Activated T-cell treated with anti-CD3 and anti-CD28 coated beads, Interleukin-2, amount 50 U/mL, for 4 hours (primary cell): Measurements from ENCODE around the gene TSNAX. TPM values are rescaled to one million over a fixed set of nuclear protein-coding genes. Genes with fewer than 3 reads are reported as not detected.
"Not testable (repeated sequence)": the region's sequence is repeated elsewhere in the genome, so short reads cannot be mapped to it uniquely, and the experiment has no call there.

Experiments
- ATAC-seq, 2 donors: fragments of 200-7000 bp; cut with Tn5 transposase; one replicate each; pipeline ENCODE4 v1.10.0; 2021
- DNase-seq: peaks from one replicate; pipeline ENCODE4 v3.0.0-alpha.2; 2020
- H3K27me3 Mint-ChIP-seq: one replicate; pipeline ENCODE4 v1.8.0; 2021; ENCODE audit warnings: low read depth, mixed read lengths
- H3K36me3 Mint-ChIP-seq: one replicate; pipeline ENCODE4 v1.8.0; 2022; ENCODE audit warnings: mixed read lengths; ENCODE audit not compliant: insufficient read depth
- H3K4me1 Mint-ChIP-seq: one replicate; pipeline ENCODE4 v1.8.0; 2021; ENCODE audit warnings: low read depth, mixed read lengths
- H3K4me3 Mint-ChIP-seq: one replicate; pipeline ENCODE4 v1.8.0; 2021; ENCODE audit warnings: mild to moderate bottlenecking, moderate library complexity, mixed read lengths
- H3K9me3 Mint-ChIP-seq: one replicate; pipeline ENCODE4 v1.8.0; 2021; ENCODE audit warnings: mixed read lengths
- total RNA-seq, 3 donors: library from RNA; stranded (reverse); gene quantifications; one replicate each; pipeline ENCODE4 v1.2.1, GENCODE V29; 2021

The TSNAX gene
- total RNA-seq, 3 donors from 2014 or later: 40.6 to 43.3 (median 43.1) TPM

DNA sequence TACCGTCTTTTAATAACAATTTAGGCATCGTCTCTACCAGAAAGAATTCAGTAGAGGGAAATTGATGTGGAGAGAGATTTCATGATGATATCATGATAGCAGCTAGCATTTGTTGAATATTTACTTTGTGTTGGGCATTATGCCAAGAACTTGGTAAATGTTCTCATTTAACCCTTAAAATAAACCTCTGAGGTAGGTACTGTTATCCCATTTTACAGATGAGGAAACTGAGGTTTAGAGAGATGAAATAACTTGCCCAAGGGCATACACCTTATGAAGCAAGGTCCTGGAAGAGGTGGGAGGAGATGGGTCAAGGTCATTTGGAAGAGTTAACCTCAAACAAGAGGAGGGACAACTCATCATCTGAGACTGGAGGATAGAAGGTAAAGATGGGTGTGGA is 34.8 kb downstream of the TSNAX start:
- H3K9me3 Mint-ChIP-seq: peaks cover 3% of the 10 kb centered on the region
- H3K27me3 Mint-ChIP-seq: no peaks in the 10 kb centered on the region
- ATAC-seq (no peak), DNase-seq (no peak)
- H3K4me1 Mint-ChIP-seq: peaks cover 6% of the 10 kb centered on the region
- H3K4me3 Mint-ChIP-seq: no peak overlapping the region
- peaks cover 27% of the 10 kb centered on the region for H3K36me3 Mint-ChIP-seq

DNA sequence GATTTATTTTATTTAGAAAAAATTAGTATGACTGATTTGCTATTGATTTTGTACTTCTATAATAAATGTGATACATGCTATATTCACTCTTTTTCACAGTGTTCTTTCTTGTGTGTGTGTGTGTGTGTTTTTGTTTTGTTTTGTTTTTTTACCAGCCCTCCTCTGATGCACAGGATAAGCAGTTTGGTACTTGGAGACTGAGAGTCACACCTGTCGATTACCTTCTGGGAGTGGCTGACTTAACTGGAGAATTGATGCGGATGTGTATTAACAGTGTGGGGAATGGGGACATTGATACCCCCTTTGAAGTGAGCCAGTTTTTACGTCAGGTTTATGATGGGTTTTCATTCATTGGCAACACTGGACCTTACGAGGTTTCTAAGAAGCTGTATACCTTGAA is 35.9 kb downstream of the TSNAX start:
- H3K9me3 Mint-ChIP-seq: peaks cover 3% of the 10 kb centered on the region
- DNase-seq (no peak), ATAC-seq (no peak)
- H3K36me3 Mint-ChIP-seq: peaks cover 29% of the 10 kb centered on the region
- H3K4me1 Mint-ChIP-seq: peaks cover 4% of the 10 kb centered on the region
- H3K27me3 Mint-ChIP-seq: no peaks in the 10 kb centered on the region
- H3K4me3 Mint-ChIP-seq: no peak overlapping the region

DNA sequence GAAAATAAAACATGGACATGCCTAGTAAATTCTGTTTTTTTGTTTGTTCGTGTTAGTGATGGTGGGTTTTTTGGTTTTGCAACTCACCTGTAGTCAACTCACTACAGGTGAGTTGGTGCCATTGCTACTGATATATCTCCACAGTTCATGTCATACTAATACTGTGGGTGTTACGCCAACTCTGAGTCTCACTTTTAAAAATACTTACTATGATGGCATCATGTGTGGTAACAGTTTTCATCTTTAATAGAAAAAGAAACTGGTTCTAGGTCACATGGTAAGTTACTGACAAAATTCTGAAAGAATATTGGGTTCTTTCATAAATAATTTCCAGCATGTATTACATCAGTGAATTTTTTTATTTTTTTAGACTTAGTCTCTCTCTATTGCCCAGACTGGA is 38.0 kb downstream of the TSNAX start:
- ATAC-seq: peak in 1 of 2 donors; percentile 41

DNA sequence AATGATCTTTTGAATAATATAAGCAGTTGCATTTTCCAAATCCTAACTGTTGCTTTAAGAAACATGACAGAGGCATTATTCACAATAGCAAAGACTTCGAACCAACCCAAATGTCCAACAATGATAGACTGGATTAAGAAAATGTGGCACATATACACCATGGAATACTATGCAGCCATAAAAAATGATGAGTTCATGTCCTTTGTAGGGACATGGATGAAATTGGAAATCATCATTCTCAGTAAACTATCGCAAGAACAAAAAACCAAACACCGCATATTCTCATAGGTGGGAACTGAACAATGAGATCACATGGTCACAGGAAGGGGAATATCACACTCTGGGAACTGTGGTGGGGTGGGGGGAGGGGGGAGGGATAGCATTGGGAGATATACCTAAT is 41.8 kb downstream of the TSNAX start:
- not testable (repeated sequence) for ATAC-seq, H3K27me3 Mint-ChIP-seq, DNase-seq, H3K9me3 Mint-ChIP-seq, H3K4me1 Mint-ChIP-seq, H3K4me3 Mint-ChIP-seq
- peaks cover 21% of the 10 kb centered on the region for H3K36me3 Mint-ChIP-seq

More for the DNA sequence above, 38.0 kb downstream of the TSNAX start:
- H3K4me1 Mint-ChIP-seq: peaks cover 4% of the 10 kb centered on the region
- H3K36me3 Mint-ChIP-seq: peaks cover 33% of the 10 kb centered on the region
- H3K9me3 Mint-ChIP-seq: peaks cover 3% of the 10 kb centered on the region
- H3K27me3 Mint-ChIP-seq: no peaks in the 10 kb centered on the region
- no peak for DNase-seq
- H3K4me3 Mint-ChIP-seq: no peak overlapping the region

DNA sequence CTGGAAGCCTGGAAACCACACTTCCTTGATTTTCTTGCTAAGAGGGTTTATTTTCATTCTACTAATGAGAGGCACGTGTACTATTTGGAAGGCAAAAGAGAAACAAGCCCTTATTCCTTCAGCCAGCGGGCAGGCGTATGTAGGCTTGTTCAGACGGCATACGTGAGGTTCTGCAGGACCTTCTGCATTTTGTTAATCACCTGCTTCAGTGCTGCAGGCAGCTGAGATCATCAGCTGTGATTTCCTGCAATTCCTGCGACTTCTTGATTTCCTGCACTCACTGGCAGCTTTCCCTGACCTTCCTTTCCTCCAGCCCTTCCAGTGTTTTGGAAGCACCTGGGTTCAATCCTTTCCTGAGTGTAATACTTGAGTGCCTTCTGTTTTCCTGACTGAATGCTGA is 43.4 kb downstream of the TSNAX start:
- Mint-ChIP-seq H3K36me3 (peaks cover 18% of the 10 kb centered on the region), H3K27me3 (no peaks in the 10 kb centered on the region)
- no peak for DNase-seq

DNA sequence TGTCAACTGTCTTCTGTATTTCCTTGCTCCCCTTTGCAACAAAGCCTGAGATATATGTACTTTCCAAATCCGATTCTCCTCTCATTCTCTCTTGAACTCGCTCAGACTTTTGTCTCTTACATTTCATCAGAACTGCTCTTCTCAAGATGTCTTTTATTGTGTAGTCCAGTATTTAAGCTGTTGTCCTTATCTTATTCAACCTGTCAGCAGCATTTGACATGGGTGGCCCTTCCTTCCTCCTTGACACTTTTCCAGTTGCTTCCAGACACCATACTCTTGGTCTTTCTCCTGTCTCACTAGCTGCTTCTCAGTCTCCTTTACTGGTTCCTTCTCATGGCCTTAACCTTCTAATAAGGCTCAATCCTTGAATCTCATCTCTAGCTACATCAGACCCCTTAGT is 47.0 kb downstream of the TSNAX start:
- Mint-ChIP-seq H3K27me3 (no peaks in the 10 kb centered on the region), H3K4me3 (no peak overlapping the region), H3K36me3 (peaks cover 2% of the 10 kb centered on the region), H3K4me1 (no peaks in the 10 kb centered on the region), H3K9me3 (no peaks in the 10 kb centered on the region)
- no peak for ATAC-seq
- no peak for DNase-seq

More for the DNA sequence above, 43.4 kb downstream of the TSNAX start:
- Mint-ChIP-seq H3K4me3 (no peak overlapping the region), H3K4me1 (peaks cover 3% of the 10 kb centered on the region), H3K9me3 (peaks cover 3% of the 10 kb centered on the region)
- no peak for ATAC-seq

DNA sequence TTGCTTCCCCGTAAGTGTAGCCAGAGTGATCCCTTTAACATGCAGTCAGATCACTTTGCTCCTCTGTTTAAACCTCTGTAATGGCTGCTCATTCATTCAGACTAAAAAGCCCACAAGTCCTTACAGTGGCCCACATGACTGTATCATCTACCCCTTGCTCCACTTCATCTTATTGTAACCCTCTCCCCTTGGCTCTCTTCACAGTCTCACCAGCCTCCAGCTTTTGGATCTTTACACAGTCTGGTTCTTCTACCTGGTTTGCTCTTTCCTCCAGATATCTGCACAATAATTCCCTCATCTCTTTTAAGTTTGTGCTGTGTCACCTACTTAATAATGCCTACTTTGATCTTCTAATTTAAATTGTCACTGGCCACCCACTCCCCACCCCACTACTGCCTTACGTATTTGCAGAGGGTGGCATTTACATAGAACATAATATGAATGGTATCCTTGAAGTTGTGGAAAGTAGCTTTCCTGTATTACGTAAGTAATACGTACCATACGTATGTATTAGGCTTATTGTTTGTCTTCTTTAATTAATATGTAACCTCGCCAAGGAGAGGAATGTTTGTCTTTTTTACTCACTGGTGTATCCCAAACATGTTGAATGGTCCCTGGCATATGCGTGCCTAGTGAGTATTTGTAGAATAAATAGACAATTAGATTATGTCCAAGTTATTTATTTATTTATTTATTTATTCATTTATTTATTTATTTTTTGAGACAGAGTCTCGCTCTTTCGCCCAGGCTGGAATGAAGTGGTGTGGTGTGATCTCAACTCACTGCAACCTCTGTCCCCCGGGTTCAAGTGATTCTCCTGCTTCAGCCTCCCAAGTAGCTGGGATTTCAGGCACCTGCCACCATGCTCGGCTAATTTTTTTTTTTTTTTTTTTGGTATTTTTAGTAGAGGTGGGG is 48.6 kb downstream of the TSNAX start:
- ATAC-seq (no peak), DNase-seq (no peak)
- Mint-ChIP-seq H3K4me3 (no peak overlapping the region), H3K27me3 (no peaks in the 10 kb centered on the region), H3K9me3 (no peaks in the 10 kb centered on the region), H3K36me3 (peaks cover 2% of the 10 kb centered on the region), H3K4me1 (no peaks in the 10 kb centered on the region)

DNA sequence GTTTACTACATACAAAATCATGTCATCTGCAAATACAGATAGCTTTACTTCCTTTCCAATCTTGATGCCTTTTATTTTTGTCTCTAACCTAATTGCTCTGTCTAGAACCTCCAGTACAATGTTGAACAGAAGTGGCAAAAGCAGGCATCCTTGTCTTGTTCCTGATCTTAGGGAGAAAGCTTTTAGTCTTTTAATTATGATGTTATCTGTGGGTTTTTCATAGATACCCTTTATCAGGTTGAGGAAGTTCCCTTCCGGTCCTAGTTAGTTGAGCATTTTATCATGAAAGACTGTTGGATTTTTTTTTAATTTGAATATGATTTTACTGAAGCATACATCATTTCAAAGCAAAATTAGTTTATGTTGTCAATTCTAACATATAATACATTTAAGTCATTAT is 52.4 kb downstream of the TSNAX start:
- ATAC-seq (no peak), DNase-seq (no peak)
- Mint-ChIP-seq H3K36me3 (peaks cover 2% of the 10 kb centered on the region), H3K9me3 (no peaks in the 10 kb centered on the region), H3K4me3 (no peak overlapping the region), H3K27me3 (no peaks in the 10 kb centered on the region), H3K4me1 (no peaks in the 10 kb centered on the region)

DNA sequence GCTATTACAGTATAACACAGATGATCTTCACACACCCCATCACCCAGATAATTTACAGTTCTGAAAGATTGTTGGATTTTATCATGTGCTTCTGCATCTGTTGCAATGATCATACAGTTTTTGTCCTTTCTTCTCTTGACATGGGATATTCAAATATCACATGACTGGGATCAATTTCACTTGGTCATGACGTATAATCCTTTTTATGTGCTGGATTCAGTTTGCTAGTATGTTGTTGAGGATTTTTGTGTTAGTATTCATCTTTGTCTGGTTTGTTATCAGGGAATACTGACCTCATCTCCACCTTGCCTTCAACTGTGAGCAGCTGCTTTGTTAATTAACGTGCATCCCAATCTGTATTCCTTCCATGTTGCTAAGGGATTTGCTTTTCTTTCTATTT is 53.4 kb downstream of the TSNAX start:
- Mint-ChIP-seq H3K36me3 (peaks cover 2% of the 10 kb centered on the region), H3K27me3 (no peaks in the 10 kb centered on the region), H3K4me3 (no peak overlapping the region), H3K4me1 (no peaks in the 10 kb centered on the region), H3K9me3 (no peaks in the 10 kb centered on the region)
- DNase-seq (no peak), ATAC-seq (no peak)

DNA sequence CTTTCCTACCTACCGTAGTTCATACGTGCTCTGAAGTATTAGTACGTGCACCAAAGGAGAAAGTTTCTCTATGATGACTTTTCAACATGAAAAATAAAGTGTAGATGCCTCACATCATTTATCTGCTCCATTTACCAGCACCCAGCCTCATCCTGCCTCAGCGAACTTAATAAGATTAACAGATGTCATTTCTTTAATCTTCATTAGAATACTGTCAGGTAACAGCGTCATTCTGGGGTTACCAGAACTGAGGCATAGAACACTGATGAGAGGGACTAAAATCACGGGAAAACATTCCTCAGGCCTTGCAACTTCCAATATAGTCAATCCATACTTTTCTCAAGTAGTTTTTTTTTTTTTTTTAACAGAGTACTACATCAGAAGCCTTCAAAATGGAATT is 54.9 kb downstream of the TSNAX start:
- Mint-ChIP-seq H3K4me1 (no peaks in the 10 kb centered on the region), H3K27me3 (no peaks in the 10 kb centered on the region), H3K4me3 (no peak overlapping the region), H3K36me3 (peaks cover 2% of the 10 kb centered on the region), H3K9me3 (no peaks in the 10 kb centered on the region)
- ATAC-seq (no peak), DNase-seq (no peak)

DNA sequence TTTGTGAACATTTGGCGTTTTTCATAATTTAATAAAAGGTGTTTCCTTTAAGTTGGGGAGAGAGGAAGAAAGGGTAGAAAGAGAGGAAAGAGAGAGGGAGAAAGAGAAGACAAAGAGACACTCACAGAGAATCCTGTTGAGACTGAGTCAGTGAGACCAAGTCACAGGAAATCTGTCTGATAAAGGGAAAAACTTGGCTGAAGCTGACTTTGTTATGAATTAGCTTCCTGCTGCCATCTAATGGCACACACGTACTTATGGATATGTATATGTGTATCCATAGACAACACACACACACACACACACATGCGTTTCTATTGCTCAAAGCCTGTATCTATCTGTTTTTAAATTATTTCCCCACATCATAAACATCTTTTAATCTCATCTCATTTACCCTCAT is 55.6 kb downstream of the TSNAX start:
- H3K4me3 Mint-ChIP-seq: no peak overlapping the region
- no peaks in the 10 kb centered on the region for H3K36me3 Mint-ChIP-seq
- no peaks in the 10 kb centered on the region for H3K9me3 Mint-ChIP-seq
- no peaks in the 10 kb centered on the region for H3K27me3 Mint-ChIP-seq
- no peak for ATAC-seq
- no peaks in the 10 kb centered on the region for H3K4me1 Mint-ChIP-seq
- no peak for DNase-seq

DNA sequence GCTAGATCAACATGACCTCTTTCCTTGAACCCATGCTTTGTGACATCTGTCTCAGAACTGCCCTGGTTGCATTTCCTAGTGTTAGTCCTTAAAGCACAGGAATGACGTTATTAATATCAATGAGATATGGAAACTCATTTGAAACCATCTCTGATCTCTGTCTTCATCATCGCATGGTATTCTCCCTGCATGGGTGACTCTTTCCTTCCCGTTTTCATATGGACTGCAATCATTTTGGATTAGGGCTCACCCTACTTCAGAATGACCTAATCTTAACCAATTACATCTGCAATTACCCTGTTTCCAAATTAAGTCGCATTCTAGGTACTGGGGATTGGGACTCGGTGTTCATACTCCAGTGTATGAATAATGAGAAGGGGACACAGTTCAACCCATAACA is 56.5 kb downstream of the TSNAX start:
- Mint-ChIP-seq H3K27me3 (no peaks in the 10 kb centered on the region), H3K4me3 (no peak overlapping the region), H3K4me1 (no peaks in the 10 kb centered on the region), H3K9me3 (no peaks in the 10 kb centered on the region), H3K36me3 (no peaks in the 10 kb centered on the region)
- no peak for ATAC-seq
- DNase-seq: no peak

DNA sequence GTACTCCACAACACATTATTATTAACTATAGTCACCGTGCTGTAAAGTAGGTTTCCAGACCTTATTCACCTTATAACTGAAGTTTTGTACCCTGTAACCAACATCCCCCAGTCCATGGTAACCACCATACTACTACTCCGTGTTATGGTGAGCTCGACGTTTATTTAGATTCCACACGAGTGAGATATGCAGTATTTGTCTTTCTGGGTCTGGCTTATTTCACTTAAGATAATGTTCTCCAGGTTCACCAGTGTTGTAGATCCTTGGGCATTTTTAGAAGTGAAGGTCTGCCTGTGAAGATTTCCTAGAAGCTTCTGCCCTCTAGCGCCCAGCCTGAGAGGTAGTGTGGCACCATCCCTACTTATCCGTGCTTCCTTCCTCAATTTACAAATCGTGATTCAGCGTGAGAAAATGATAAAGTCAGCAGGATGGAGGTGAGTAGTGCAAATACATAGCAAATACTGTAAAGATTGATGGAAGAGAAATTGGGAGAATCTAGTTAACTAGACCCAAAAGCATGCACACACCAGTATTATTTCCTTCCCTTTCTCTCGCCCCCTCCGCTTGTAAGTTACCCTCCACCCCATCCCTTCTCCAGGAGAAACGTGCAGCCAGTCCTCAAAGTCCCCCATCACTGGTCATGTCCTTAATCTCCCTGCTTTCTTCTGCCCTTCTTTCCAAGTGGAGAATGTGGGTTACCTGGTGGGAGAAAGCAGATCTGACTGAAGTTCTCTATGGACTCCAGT is 62.2 kb downstream of the TSNAX start:
- no peaks in the 10 kb centered on the region for H3K9me3 Mint-ChIP-seq
- no peaks in the 10 kb centered on the region for H3K36me3 Mint-ChIP-seq
- ATAC-seq (peak; percentile 53 to 59), DNase-seq (peak; percentile 14)
- peaks cover 6% of the 10 kb centered on the region for H3K4me1 Mint-ChIP-seq
- no peak overlapping the region for H3K4me3 Mint-ChIP-seq
- no peaks in the 10 kb centered on the region for H3K27me3 Mint-ChIP-seq

DNA sequence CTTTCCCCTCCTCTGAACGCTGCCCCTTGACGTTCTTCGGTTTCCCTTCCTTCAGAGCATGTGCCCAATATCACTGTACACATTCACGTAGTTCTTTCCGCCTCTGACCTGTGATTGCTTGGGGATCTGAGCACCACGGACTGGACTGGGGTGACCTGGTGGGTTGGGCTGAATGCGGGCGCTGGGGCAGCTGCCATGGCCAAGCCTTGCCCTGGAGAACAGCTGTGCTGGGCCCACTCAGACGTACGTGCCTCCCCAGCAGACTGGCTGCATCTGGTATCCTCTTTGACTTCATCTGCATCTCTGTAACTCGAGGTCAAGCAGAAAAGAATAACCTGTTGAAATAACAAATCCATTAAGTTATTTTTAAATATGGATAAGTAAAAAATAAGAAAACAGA is 63.0 kb downstream of the TSNAX start:
- DNase-seq (no peak), ATAC-seq (no peak)
- H3K4me3 Mint-ChIP-seq: no peak overlapping the region
- H3K27me3 Mint-ChIP-seq: no peaks in the 10 kb centered on the region
- no peaks in the 10 kb centered on the region for H3K9me3 Mint-ChIP-seq
- peaks cover 6% of the 10 kb centered on the region for H3K4me1 Mint-ChIP-seq
- H3K36me3 Mint-ChIP-seq: no peaks in the 10 kb centered on the region

DNA sequence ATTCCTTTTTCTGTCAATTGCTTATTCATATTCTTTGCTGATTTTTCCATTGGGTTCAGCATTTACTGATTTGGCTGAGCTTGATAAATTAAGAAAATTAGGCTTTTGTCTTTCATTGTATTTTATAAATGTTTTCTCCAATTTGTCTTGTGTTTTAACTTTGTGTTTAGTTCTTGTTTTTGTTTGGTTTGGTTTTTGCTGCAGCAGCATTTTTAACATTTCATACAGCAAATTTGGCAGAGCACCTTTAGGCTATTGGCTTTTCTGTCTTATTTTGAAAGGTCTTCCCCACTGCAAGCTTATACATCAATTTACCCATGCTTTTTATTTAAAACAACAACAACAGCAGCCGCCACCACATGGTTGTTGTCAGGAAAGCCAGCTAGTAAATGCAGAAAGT is 64.3 kb downstream of the TSNAX start:
- H3K9me3 Mint-ChIP-seq: no peaks in the 10 kb centered on the region
- H3K36me3 Mint-ChIP-seq: no peaks in the 10 kb centered on the region
- H3K27me3 Mint-ChIP-seq: no peaks in the 10 kb centered on the region
- peaks cover 6% of the 10 kb centered on the region for H3K4me1 Mint-ChIP-seq
- H3K4me3 Mint-ChIP-seq: no peak overlapping the region
- no peak for DNase-seq
- no peak for ATAC-seq
